ENCODE measurements around the gene COL13A1. TPM values are rescaled to one million over a fixed set of nuclear protein-coding genes. Genes with fewer than 3 reads are reported as not detected.

COL13A1 gene
- total and polyA plus RNA-seq, 2 donors (not counting 1 experiment from before 2014, with no cell fraction given): 5.7 to 7.4 TPM

GRCh38 chr10:69795242-69795934, 6.3 kb upstream of the COL13A1 start:
- Histone ChIP-seq H3K4me2 (ENCODE audit: extremely low read depth, insufficient read depth, low read length) (no peak overlapping the region), H3K9me3 (ENCODE audit: control insufficient read depth, insufficient read depth, low read depth, low read length) (no peaks in the 10 kb centered on the region), H3K4me1 (ENCODE audit: control insufficient read depth, extremely low read depth, insufficient read depth, low read length) (no peaks in the 10 kb centered on the region), H4K20me1 (ENCODE audit: control insufficient read depth, extremely low read depth, insufficient read depth, low read length) (no peaks in the 10 kb centered on the region), H3K27me3 (ENCODE audit: control insufficient read depth, insufficient read depth, low read length) (peaks cover 11% of the 10 kb centered on the region), H3K27ac (ENCODE audit: insufficient read depth, low read length) (no peak overlapping the region), H3K4me3 (replicated peaks in 1 of 4; ENCODE audit: control extremely low read depth in 1 of 4, insufficient read depth in 1 of 4, low read depth in 3 of 4, low read length in 4 of 4) (no peak overlapping the region), H3K79me2 (ENCODE audit: control insufficient read depth, insufficient read depth, low read length) (no peaks in the 10 kb centered on the region), H3K9ac (ENCODE audit: insufficient read depth, low read length) (no peak overlapping the region), H3K36me3 (ENCODE audit: control insufficient read depth, insufficient read depth, low read length) (no peaks in the 10 kb centered on the region), H2AFZ (ENCODE audit: low read length) (no peak overlapping the region)
- DNase-seq (ENCODE audit: low read depth in 2 of 2): no peak
- TF ChIP-seq CTCF (conservative IDR thresholded peaks at IDR 0.05 in 1 of 2, IDR thresholded peaks at IDR 0.05 in 1 of 2; ENCODE audit: low read depth in 1 of 2, low read length in 2 of 2) (no peak), EZH2 (IDR thresholded peaks at IDR 0.05; ENCODE audit: low read length, missing control alignments) (no peak)

GRCh38 chr10:69797959-69798358, 3.7 kb upstream of the COL13A1 start:
- H3K79me2 ChIP-seq (ENCODE audit: control insufficient read depth, insufficient read depth, low read length): peaks cover 3% of the 10 kb centered on the region
- no peaks in the 10 kb centered on the region for H4K20me1 ChIP-seq (ENCODE audit: control insufficient read depth, extremely low read depth, insufficient read depth, low read length)
- no peak for TF ChIP-seq CTCF (conservative IDR thresholded peaks at IDR 0.05 in 1 of 2, IDR thresholded peaks at IDR 0.05 in 1 of 2; ENCODE audit: low read depth in 1 of 2, low read length in 2 of 2)
- H2AFZ ChIP-seq (ENCODE audit: low read length): no peak overlapping the region
- no peak overlapping the region for H3K4me3 ChIP-seq (replicated peaks in 1 of 4; ENCODE audit: control extremely low read depth in 1 of 4, insufficient read depth in 1 of 4, low read depth in 3 of 4, low read length in 4 of 4)
- H3K36me3 ChIP-seq (ENCODE audit: control insufficient read depth, insufficient read depth, low read length): no peaks in the 10 kb centered on the region
- H3K27me3 ChIP-seq (ENCODE audit: control insufficient read depth, insufficient read depth, low read length): peaks cover 7% of the 10 kb centered on the region
- no peak overlapping the region for H3K27ac ChIP-seq (ENCODE audit: insufficient read depth, low read length)
- H3K4me1 ChIP-seq (ENCODE audit: control insufficient read depth, extremely low read depth, insufficient read depth, low read length): peaks cover 3% of the 10 kb centered on the region
- no peak overlapping the region for H3K9ac ChIP-seq (ENCODE audit: insufficient read depth, low read length)
- no peak for DNase-seq (ENCODE audit: low read depth in 2 of 2)
- H3K4me2 ChIP-seq (ENCODE audit: extremely low read depth, insufficient read depth, low read length): no peak overlapping the region
- H3K9me3 ChIP-seq (ENCODE audit: control insufficient read depth, insufficient read depth, low read depth, low read length): no peaks in the 10 kb centered on the region

GRCh38 chr10:69800109-69800508, 1.6 kb upstream of the COL13A1 start:
- Histone ChIP-seq H3K36me3 (ENCODE audit: control insufficient read depth, insufficient read depth, low read length) (no peaks in the 10 kb centered on the region), H3K9ac (ENCODE audit: insufficient read depth, low read length) (no peak overlapping the region), H3K4me3 (replicated peaks in 1 of 4; ENCODE audit: control extremely low read depth in 1 of 4, insufficient read depth in 1 of 4, low read depth in 3 of 4, low read length in 4 of 4) (no peak overlapping the region), H3K4me1 (ENCODE audit: control insufficient read depth, extremely low read depth, insufficient read depth, low read length) (peaks cover 3% of the 10 kb centered on the region), H2AFZ (ENCODE audit: low read length) (no peak overlapping the region), H3K4me2 (ENCODE audit: extremely low read depth, insufficient read depth, low read length) (no peak overlapping the region), H3K27ac (ENCODE audit: insufficient read depth, low read length) (no peak overlapping the region), H4K20me1 (ENCODE audit: control insufficient read depth, extremely low read depth, insufficient read depth, low read length) (no peaks in the 10 kb centered on the region), H3K9me3 (ENCODE audit: control insufficient read depth, insufficient read depth, low read depth, low read length) (no peaks in the 10 kb centered on the region), H3K27me3 (ENCODE audit: control insufficient read depth, insufficient read depth, low read length) (peaks cover 2% of the 10 kb centered on the region), H3K79me2 (ENCODE audit: control insufficient read depth, insufficient read depth, low read length) (peaks cover 19% of the 10 kb centered on the region)
- no peak for TF ChIP-seq EZH2 (IDR thresholded peaks at IDR 0.05; ENCODE audit: low read length, missing control alignments)
- peak; percentile 87 to 92 for TF ChIP-seq CTCF (conservative IDR thresholded peaks at IDR 0.05 in 1 of 2, IDR thresholded peaks at IDR 0.05 in 1 of 2; ENCODE audit: low read depth in 1 of 2, low read length in 2 of 2)
- DNase-seq (ENCODE audit: low read depth in 2 of 2): peak; percentile 57 to 79
